ENCODE data around the gene TNNI3K. TPM values are rescaled to one million over a fixed set of nuclear protein-coding genes. Genes with fewer than 3 reads are reported as not detected.

TNNI3K gene
- total and polyA plus RNA-seq, 2 of the 8 experiments (the other 6 are each of a cell fraction or from before 2014, with no cell fraction given) = 0.41 to 0.48 TPM

- CTCF ChIA-PET (ENCODE audit: partially characterized antibody) = no interaction called here
- no peaks in the 10 kb centered on the region for H4K20me1 ChIP-seq (replicated peaks in 1 of 2; ENCODE audit: control insufficient read depth in 1 of 2, insufficient read depth in 2 of 2, low read length in 2 of 2)
- H2BK12ac ChIP-seq (ENCODE audit: low read depth, low read length) = no peak overlapping the region
- H2AK5ac ChIP-seq (ENCODE audit: low read depth, low read length) = no peak overlapping the region
- no peak overlapping the region for H3K4me2 ChIP-seq (ENCODE audit: insufficient read depth in 1 of 2, low read depth in 2 of 2, low read length in 2 of 2)
- no peaks in the 10 kb centered on the region for H3K79me1 ChIP-seq (ENCODE audit: low read depth, low read length)
- no peaks in the 10 kb centered on the region for H3K36me3 ChIP-seq (ENCODE audit: control insufficient read depth in 2 of 4, insufficient read depth in 4 of 4, low read length in 3 of 4)
- H3K23ac ChIP-seq (ENCODE audit: insufficient read length) = no peak overlapping the region
- H2BK15ac ChIP-seq (ENCODE audit: low read length) = no peak overlapping the region
- H2BK5ac ChIP-seq (ENCODE audit: low read depth, low read length) = no peak overlapping the region
- H3K18ac ChIP-seq (ENCODE audit: extremely low read depth, low read length) = no peak overlapping the region
- no peak overlapping the region for H2BK120ac ChIP-seq (replicated peaks; ENCODE audit: low read depth, low read length)
- no peaks in the 10 kb centered on the region for H3K4me1 ChIP-seq (replicated peaks in 1 of 4; ENCODE audit: control insufficient read depth in 3 of 4, insufficient read depth in 4 of 4, low read length in 3 of 4)
- no peaks in the 10 kb centered on the region for H3K79me2 ChIP-seq (ENCODE audit: control insufficient read depth in 1 of 2, insufficient read depth in 2 of 2, low read length in 2 of 2)
- H4K8ac ChIP-seq (ENCODE audit: extremely low read depth, insufficient read depth, low read length) = no peak overlapping the region
- no peaks in the 10 kb centered on the region for H3K23me2 ChIP-seq (ENCODE audit: low read depth, low read length)
- H4K5ac ChIP-seq (ENCODE audit: insufficient read length, low read depth, low read length) = no peak overlapping the region
- DNase-seq (ENCODE audit: low read depth in 1 of 2, low spot score in 2 of 2) (no peak), FAIRE-seq (no peak)
- 0 out of 4 replicates have a peak, but pooled peaks cover 0 to 4% of the 10 kb centered on the region in 2 experiments for H3K9me3 ChIP-seq (ENCODE audit: insufficient read depth in 2 of 2, low read depth in 1 of 2, low read length in 1 of 2)
- H3K14ac ChIP-seq (ENCODE audit: insufficient read length) = no peak overlapping the region
- H3K56ac ChIP-seq (replicated peaks; ENCODE audit: insufficient read length, low read depth, low read length) = no peak overlapping the region
- no peak overlapping the region for H3K9ac ChIP-seq (replicated peaks in 1 of 4; ENCODE audit: extremely low read depth in 1 of 4, low read depth in 3 of 4, low read length in 3 of 4)
- H3K27me3 ChIP-seq (replicated peaks in 1 of 4; ENCODE audit: control insufficient read depth in 3 of 4, extremely low read depth in 1 of 4, insufficient read depth in 3 of 4, low read length in 3 of 4) = no peaks in the 10 kb centered on the region
- no peak overlapping the region for H2BK20ac ChIP-seq (ENCODE audit: low read length)
- POLR2A ChIA-PET (ENCODE audit: partially characterized antibody) = no interaction called here
- no peak overlapping the region for H3K27ac ChIP-seq (ENCODE audit: low read depth, low read length)
- H3K4ac ChIP-seq (replicated peaks; ENCODE audit: insufficient read length, low read depth, low read length) = no peak overlapping the region
- H2AFZ ChIP-seq (ENCODE audit: low read length) = no peak overlapping the region
- H3K4me3 ChIP-seq (ENCODE audit: extremely low read depth in 1 of 4, insufficient read depth in 2 of 4, low read depth in 3 of 4, low read length in 4 of 4) = no peak overlapping the region
- H4K91ac ChIP-seq (replicated peaks; ENCODE audit: insufficient read length, low read length) = no peak overlapping the region
- TF ChIP-seq FOSL1 (IDR thresholded peaks at IDR 0.05; ENCODE audit: insufficient read depth, low read depth, low read length) = no peak
- TF ChIP-seq CTCF (IDR thresholded peaks at IDR 0.05; ENCODE audit: control extremely low read depth in 1 of 3, insufficient read depth in 1 of 3, low read depth in 1 of 3, low read length in 3 of 3) = no peak
- TF ChIP-seq TBP (IDR thresholded peaks at IDR 0.05; ENCODE audit: low read depth, low read length) = no peak
- no peak for TF ChIP-seq JUND (IDR thresholded peaks at IDR 0.05; ENCODE audit: low read length)
- no peak for TF ChIP-seq RFX5 (IDR thresholded peaks at IDR 0.05; ENCODE audit: borderline replicate concordance, low read depth, low read length)
- no peak for TF ChIP-seq BRCA1 (IDR thresholded peaks at IDR 0.05; ENCODE audit: low read depth, low read length)
- no peak for TF ChIP-seq ATF3 (IDR thresholded peaks at IDR 0.05; ENCODE audit: insufficient read depth, low read depth, low read length)
- TF ChIP-seq EP300 (IDR thresholded peaks at IDR 0.05; ENCODE audit: borderline replicate concordance in 1 of 2, low read depth in 2 of 2, low read length in 2 of 2) = no peak
- TF ChIP-seq TEAD4 (IDR thresholded peaks at IDR 0.05; ENCODE audit: low read depth, low read length) = no peak
- TF ChIP-seq USF2 (IDR thresholded peaks at IDR 0.05; ENCODE audit: low read length) = no peak
- TF ChIP-seq GABPA (IDR thresholded peaks at IDR 0.05; ENCODE audit: borderline replicate concordance, insufficient read depth, low read length) = no peak
These were observed 220.2 kb downstream of the TNNI3K start for GRCh38 chr1:74455390-74455789.

All from H1 (cell line).